GM23248 (cell line): ENCODE results near the gene FAU. TPM values are rescaled to one million over a fixed set of nuclear protein-coding genes. Genes with fewer than 3 reads are reported as not detected.

Experiments
- DNase-seq: peaks from one replicate; pipeline ENCODE4 v3.0.0-alpha.2; 2015
- H2AFZ ChIP-seq: fragments of 200-600 bp; sonication (generic); 2 replicates; pipeline ENCODE4 v1.6.1; 2016; ENCODE audit warnings: antibody characterized with exemption
- H3F3A ChIP-seq: fragments of 200-600 bp; sonication (generic); 2 replicates; pipeline ENCODE4 v1.6.1; 2016; ENCODE audit warnings: mild to moderate bottlenecking, antibody characterized with exemption, mixed run types; ENCODE audit not compliant: insufficient read depth
- H3K27ac ChIP-seq: fragments of 200-600 bp; sonication (generic); 2 replicates; pipeline ENCODE4 v1.5.1; 2016; ENCODE audit warnings: mild to moderate bottlenecking
- H3K27me3 ChIP-seq: fragments of 200-600 bp; sonication (generic); replicated peaks from 2 replicates; pipeline ENCODE4 v1.6.1; 2016; ENCODE audit warnings: mild to moderate bottlenecking; ENCODE audit not compliant: insufficient read depth
- H3K36me3 ChIP-seq: fragments of 200-600 bp; sonication (generic); 2 replicates; pipeline ENCODE4 v1.6.1; 2016; ENCODE audit warnings: low read depth, mild to moderate bottlenecking
- H3K4me1 ChIP-seq: fragments of 200-600 bp; sonication (generic); 2 replicates; pipeline ENCODE4 v1.6.1; 2016; ENCODE audit warnings: mild to moderate bottlenecking; ENCODE audit not compliant: insufficient read depth
- H3K4me2 ChIP-seq: fragments of 200-600 bp; sonication (generic); one replicate; pipeline ENCODE4 v1.6.1; 2016; ENCODE audit warnings: mild to moderate bottlenecking; ENCODE audit not compliant: unreplicated experiment
- H3K4me3 ChIP-seq: fragments of 200-600 bp; sonication (generic); 2 replicates; pipeline ENCODE4 v1.5.1; 2016; ENCODE audit warnings: mild to moderate bottlenecking
- H3K79me2 ChIP-seq: fragments of 200-600 bp; sonication (generic); 2 replicates; pipeline ENCODE4 v1.6.1; 2016; ENCODE audit warnings: mild to moderate bottlenecking; ENCODE audit not compliant: insufficient read depth
- H3K9ac ChIP-seq: fragments of 200-600 bp; sonication (generic); 2 replicates; pipeline ENCODE4 v1.6.1; 2016; ENCODE audit warnings: mild to moderate bottlenecking
- H3K9me2 ChIP-seq: fragments of 200-600 bp; sonication (generic); 2 replicates; pipeline ENCODE4 v1.6.1; 2016; ENCODE audit warnings: mixed run types, mild to moderate bottlenecking, moderate library complexity; ENCODE audit not compliant: insufficient read depth
- H3K9me3 ChIP-seq: fragments of 200-600 bp; sonication (generic); one replicate; pipeline ENCODE4 v1.6.1; 2017; ENCODE audit warnings: low read depth
- H4K20me1 ChIP-seq: fragments of 200-600 bp; sonication (generic); 2 replicates; pipeline ENCODE4 v1.6.0; 2016; ENCODE audit not compliant: insufficient read depth
- EZH2 ChIP-seq: fragments of 200-600 bp; sonication (generic); IDR thresholded peaks from 2 replicates; pipeline ENCODE4 v1.6.1; 2018; ENCODE audit warnings: antibody characterized with exemption, mild to moderate bottlenecking; ENCODE audit not compliant: insufficient read depth, poor library complexity, severe bottlenecking
- EZH2phosphoT487 ChIP-seq: fragments of 200-600 bp; sonication (generic); IDR thresholded peaks from 2 replicates; pipeline ENCODE4 v1.6.1; 2018; ENCODE audit warnings: antibody characterized with exemption, moderate library complexity, mild to moderate bottlenecking, low read depth; ENCODE audit not compliant: insufficient read depth
- WGBS, 2 experiments: methylation state at CpG; one replicate each; pipeline ENCODE4 v1.1.6; 2015 to 2017; ENCODE audit warnings: low lambda C conversion rate in 2 of 2, low coverage in 1 of 2; ENCODE audit errors: missing lambda C conversion rate in 2 of 2; 5-methylcytosine and 5-hydroxymethylcytosine counted together
- in situ Hi-C: fragments of 300-500 bp; cut with MboI; formaldehyde crosslinking; loops from 2 replicates; pipeline ENCODE4 v1.15.0; 2020
- polyA plus RNA-seq: library from polyadenylated mRNA; unstranded; fragments of >200 nt; fragmentation: Nextera tagmentation; extraction: Ambion mirVana; gene quantifications from 2 replicates; pipeline ENCODE4 v1.2.1, GENCODE V29; 2016
- total RNA-seq: library from RNA; depleted of rRNA; stranded (reverse); fragments of >200 nt; shearing (Covaris generic); gene quantifications from 2 replicates; pipeline ENCODE4 v1.2.3, GENCODE V29; 2014

The FAU gene
- total and polyA plus RNA-seq, 2 experiments from 2014 or later, result 180 to 365 TPM

- no peaks in the 10 kb centered on the region for H3K79me2 ChIP-seq
- H3F3A ChIP-seq, result no peaks in the 10 kb centered on the region
- in situ Hi-C loops, result no loop called here
- no peaks in the 10 kb centered on the region for H3K9me2 ChIP-seq
- no peaks in the 10 kb centered on the region for H3K9me3 ChIP-seq
- no peaks in the 10 kb centered on the region for H3K4me1 ChIP-seq
- H4K20me1 ChIP-seq, result no peaks in the 10 kb centered on the region
- no peak overlapping the region for H2AFZ ChIP-seq
- 60 to 62% methylated on average over 5 of the region's 5 CpGs for WGBS, 2 experiments
- no peak overlapping the region for H3K9ac ChIP-seq
- TF ChIP-seq EZH2phosphoT487, result no peak
- TF ChIP-seq EZH2, result no peak
- H3K27me3 ChIP-seq, result no peaks in the 10 kb centered on the region
- no peak overlapping the region for H3K4me2 ChIP-seq
- no peak overlapping the region for H3K27ac ChIP-seq
- H3K4me3 ChIP-seq, result no peak overlapping the region
- H3K36me3 ChIP-seq, result no peaks in the 10 kb centered on the region
- no peak for DNase-seq
Measured at GRCh38 chr11:65159012-65159411, 37.1 kb upstream of the FAU start.

GRCh38 chr11:65157336-65157735 lies 35.4 kb upstream of the FAU start:
- Histone ChIP-seq H3F3A (no peaks in the 10 kb centered on the region), H3K9me3 (no peaks in the 10 kb centered on the region), H3K4me3 (no peak overlapping the region), H3K27me3 (no peaks in the 10 kb centered on the region), H3K9me2 (no peaks in the 10 kb centered on the region), H3K9ac (no peak overlapping the region), H3K4me2 (no peak overlapping the region), H2AFZ (no peak overlapping the region), H4K20me1 (no peaks in the 10 kb centered on the region), H3K4me1 (no peaks in the 10 kb centered on the region), H3K27ac (no peak overlapping the region), H3K36me3 (no peaks in the 10 kb centered on the region), H3K79me2 (no peaks in the 10 kb centered on the region)
- no peak for DNase-seq
- in situ Hi-C loops, result no loop called here
- TF ChIP-seq EZH2 (no peak), EZH2phosphoT487 (no peak)
- 68 to 71% methylated on average over 3 of the region's 3 CpGs for WGBS, 2 experiments

- no peaks in the 10 kb centered on the region for H3K9me2 ChIP-seq
- H3K27ac ChIP-seq, result no peak overlapping the region
- no peak for DNase-seq
- no peak overlapping the region for H3K4me3 ChIP-seq
- H3K4me2 ChIP-seq, result no peak overlapping the region
- H4K20me1 ChIP-seq, result no peaks in the 10 kb centered on the region
- H3K36me3 ChIP-seq, result no peaks in the 10 kb centered on the region
- H3K27me3 ChIP-seq, result no peaks in the 10 kb centered on the region
- 86 to 88% methylated on average over 3 of the region's 3 CpGs for WGBS, 2 experiments
- in situ Hi-C loops, result no loop called here
- no peaks in the 10 kb centered on the region for H3F3A ChIP-seq
- TF ChIP-seq EZH2phosphoT487, result no peak
- TF ChIP-seq EZH2, result no peak
- no peak overlapping the region for H2AFZ ChIP-seq
- H3K79me2 ChIP-seq, result no peaks in the 10 kb centered on the region
- H3K9me3 ChIP-seq, result no peaks in the 10 kb centered on the region
- H3K4me1 ChIP-seq, result no peaks in the 10 kb centered on the region
- no peak overlapping the region for H3K9ac ChIP-seq
Measured at GRCh38 chr11:65156926-65157325, 35.0 kb upstream of the FAU start.

- H3K4me1 ChIP-seq, result no peaks in the 10 kb centered on the region
- H4K20me1 ChIP-seq, result no peaks in the 10 kb centered on the region
- TF ChIP-seq EZH2phosphoT487 (no peak), EZH2 (no peak)
- no peaks in the 10 kb centered on the region for H3K79me2 ChIP-seq
- H3K9ac ChIP-seq, result no peak overlapping the region
- H3K4me3 ChIP-seq, result no peak overlapping the region
- H3K27ac ChIP-seq, result no peak overlapping the region
- 95 to 99% methylated on average over 3 of the region's 3 CpGs for WGBS, 2 experiments
- H3K36me3 ChIP-seq, result no peaks in the 10 kb centered on the region
- no peaks in the 10 kb centered on the region for H3K9me3 ChIP-seq
- no peak for DNase-seq
- H3K9me2 ChIP-seq, result no peaks in the 10 kb centered on the region
- H3K27me3 ChIP-seq, result no peaks in the 10 kb centered on the region
- in situ Hi-C loops, result no loop called here
- no peak overlapping the region for H2AFZ ChIP-seq
- H3F3A ChIP-seq, result 0 out of 2 replicates have a peak, but pooled peaks cover 2% of the 10 kb centered on the region
- no peak overlapping the region for H3K4me2 ChIP-seq
Measured at GRCh38 chr11:65156256-65156655, 34.3 kb upstream of the FAU start.

- in situ Hi-C loops, result no loop called here
- no peaks in the 10 kb centered on the region for H3K27me3 ChIP-seq
- no peak overlapping the region for H3K4me2 ChIP-seq
- H3F3A ChIP-seq, result peaks cover 21% of the 10 kb centered on the region; the same call in 1 of the 2 replicates
- TF ChIP-seq EZH2 (no peak), EZH2phosphoT487 (no peak)
- DNase-seq, result no peak
- H3K4me1 ChIP-seq, result peaks cover 13% of the 10 kb centered on the region
- no peaks in the 10 kb centered on the region for H3K9me3 ChIP-seq
- H4K20me1 ChIP-seq, result no peaks in the 10 kb centered on the region
- H3K9me2 ChIP-seq, result no peaks in the 10 kb centered on the region
- H3K27ac ChIP-seq, result no peak overlapping the region
- H3K9ac ChIP-seq, result no peak overlapping the region
- no peak overlapping the region for H2AFZ ChIP-seq
- 83 to 90% methylated on average over 2 of the region's 2 CpGs for WGBS, 2 experiments
- H3K36me3 ChIP-seq, result no peaks in the 10 kb centered on the region
- no peak overlapping the region for H3K4me3 ChIP-seq
- no peaks in the 10 kb centered on the region for H3K79me2 ChIP-seq
Measured at GRCh38 chr11:65152122-65152521, 30.2 kb upstream of the FAU start.
